WTC11 (cell line): ENCODE results near the gene SLC2A6. TPM values are rescaled to one million over a fixed set of nuclear protein-coding genes. Genes with fewer than 3 reads are reported as not detected.

Source experiments
- ATAC-seq: fragments of 200-7000 bp; cut with Tn5 transposase; 2 replicates; pipeline ENCODE4 v1.10.0; 2021; ENCODE audit warnings: mild to moderate bottlenecking, moderate library complexity
- CTCF ChIA-PET: fragments of 300-600 bp; sonication (Branson Sonifier 250); formaldehyde crosslinking; loops from one replicate; lab custom pipeline; 2021; ENCODE audit warnings: antibody characterized with exemption; lab: Charles Lee
- POLR2A ChIA-PET: fragments of 350-600 bp; sonication (Branson Sonifier 250); formaldehyde crosslinking; loops from one replicate; lab custom pipeline; 2021; ENCODE audit warnings: antibody characterized with exemption; lab: Charles Lee
- DNase-seq: peaks from one replicate; pipeline ENCODE4 v3.0.0; 2021; ENCODE audit warnings: low spot score
- H3K27ac Mint-ChIP-seq: 2 replicates; pipeline ENCODE4 v1.8.0; 2021; ENCODE audit warnings: mixed read lengths
- H3K27me3 Mint-ChIP-seq: 2 replicates; pipeline ENCODE4 v1.8.0; 2021; ENCODE audit warnings: low read depth, mild to moderate bottlenecking, moderate library complexity, mixed read lengths
- H3K36me3 Mint-ChIP-seq: 2 replicates; pipeline ENCODE4 v1.8.0; 2021; ENCODE audit warnings: mixed read lengths
- H3K4me1 Mint-ChIP-seq: 2 replicates; pipeline ENCODE4 v1.8.0; 2022; ENCODE audit warnings: mixed read lengths
- H3K4me3 Mint-ChIP-seq: 2 replicates; pipeline ENCODE4 v1.8.0; 2021; ENCODE audit warnings: mild to moderate bottlenecking, moderate library complexity, mixed read lengths
- H3K9me3 Mint-ChIP-seq: 2 replicates; pipeline ENCODE4 v1.8.0; 2021; ENCODE audit warnings: mixed read lengths
- ATF6 ChIP-seq: sonication (generic); formaldehyde crosslinking; IDR thresholded peaks from 2 replicates; pipeline ENCODE4 v1.8.1; 2023; ENCODE audit warnings: mild to moderate bottlenecking, missing genetic modification reagents
- CREB1 ChIP-seq: sonication (generic); formaldehyde crosslinking; IDR thresholded peaks from 2 replicates; pipeline ENCODE4 v1.8.0; 2023; ENCODE audit warnings: mild to moderate bottlenecking, missing genetic modification reagents
- CREM ChIP-seq: sonication (generic); formaldehyde crosslinking; IDR thresholded peaks from 2 replicates; pipeline ENCODE4 v1.8.1; 2022; ENCODE audit warnings: mild to moderate bottlenecking, missing genetic modification reagents, moderate library complexity
- ESRRA ChIP-seq: sonication (generic); formaldehyde crosslinking; IDR thresholded peaks from 2 replicates; pipeline ENCODE4 v1.8.1; 2022; ENCODE audit warnings: mild to moderate bottlenecking, missing genetic modification reagents, borderline replicate concordance
- FOXK1 ChIP-seq: sonication (generic); formaldehyde crosslinking; IDR thresholded peaks from 2 replicates; pipeline ENCODE4 v1.8.0; 2022; ENCODE audit warnings: mild to moderate bottlenecking, moderate library complexity, missing genetic modification reagents
- GTF2I ChIP-seq: fragments of 250-450 bp; sonication (Bioruptor Pico); conservative IDR thresholded peaks from 2 replicates; pipeline ENCODE4 v1.4.0; 2021; ENCODE audit warnings: mild to moderate bottlenecking
- JAZF1 ChIP-seq: fragments of 250-450 bp; sonication (Bioruptor Pico); IDR thresholded peaks from 2 replicates; pipeline ENCODE4 v1.9.0; 2021; ENCODE audit warnings: moderate library complexity, mild to moderate bottlenecking, inconsistent platforms
- KAT7 ChIP-seq: sonication (generic); formaldehyde crosslinking; IDR thresholded peaks from 2 replicates; pipeline ENCODE4 v1.8.1; 2023; ENCODE audit warnings: missing genetic modification reagents, mild to moderate bottlenecking, borderline replicate concordance
- MAX ChIP-seq: sonication (generic); formaldehyde crosslinking; IDR thresholded peaks from 2 replicates; pipeline ENCODE4 v1.8.0; 2022; ENCODE audit warnings: mild to moderate bottlenecking, missing genetic modification reagents
- NR2C2 ChIP-seq: sonication (generic); formaldehyde crosslinking; IDR thresholded peaks from 2 replicates; pipeline ENCODE4 v1.8.0; 2022; ENCODE audit warnings: mild to moderate bottlenecking, missing genetic modification reagents
- OVOL2 ChIP-seq: fragments of 250-450 bp; sonication (Bioruptor Pico); IDR thresholded peaks from 2 replicates; pipeline ENCODE4 v1.9.0; 2021; ENCODE audit warnings: mild to moderate bottlenecking, borderline replicate concordance
- ZNF121 ChIP-seq: sonication (generic); formaldehyde crosslinking; IDR thresholded peaks from 2 replicates; pipeline ENCODE4 v1.8.0; 2023; ENCODE audit warnings: missing genetic modification reagents
- ZNF425 ChIP-seq: fragments of 250-450 bp; sonication (Bioruptor Pico); conservative IDR thresholded peaks from 2 replicates; pipeline ENCODE4 v1.9.0; 2021; ENCODE audit warnings: mild to moderate bottlenecking
- total RNA-seq: library from RNA; stranded (reverse); gene quantifications from 3 replicates; pipeline ENCODE4 v1.2.3, GENCODE V29; 2021
- TF ChIP-seq, protein P1 (sequence below): sonication (generic); formaldehyde crosslinking; IDR thresholded peaks from 2 replicates; pipeline ENCODE4 v1.8.1; 2023; ENCODE audit warnings: mild to moderate bottlenecking, missing genetic modification reagents, moderate library complexity
- TF ChIP-seq, protein P2 (sequence below): sonication (generic); formaldehyde crosslinking; IDR thresholded peaks from 2 replicates; pipeline ENCODE4 v1.8.1; 2023; ENCODE audit warnings: mild to moderate bottlenecking, missing genetic modification reagents
- TF ChIP-seq, protein P3 (sequence below): fragments of 250-450 bp; sonication (Bioruptor Pico); IDR thresholded peaks from 2 replicates; pipeline ENCODE4 v1.9.0; 2021; ENCODE audit warnings: mild to moderate bottlenecking
- TF ChIP-seq, protein P4 (sequence below): sonication (generic); formaldehyde crosslinking; IDR thresholded peaks from 2 replicates; pipeline ENCODE4 v1.8.0; 2023; ENCODE audit warnings: missing genetic modification reagents

The SLC2A6 gene
- total RNA-seq, 1 experiment from 2014 or later = 16.6 TPM

GRCh38 chr9:133465984-133466383 is 12.9 kb downstream of the SLC2A6 start:
- Mint-ChIP-seq H3K36me3 (peaks cover 4% of the 10 kb centered on the region; the same call in 1 of the 2 replicates), H3K4me3 (no peak overlapping the region), H3K27ac (no peak overlapping the region), H3K27me3 (no peaks in the 10 kb centered on the region), H3K9me3 (no peaks in the 10 kb centered on the region), H3K4me1 (peaks cover 16% of the 10 kb centered on the region)
- ATAC-seq (no peak), DNase-seq (no peak)
- POLR2A ChIA-PET = no interaction called here
- TF ChIP-seq, protein P1, sequence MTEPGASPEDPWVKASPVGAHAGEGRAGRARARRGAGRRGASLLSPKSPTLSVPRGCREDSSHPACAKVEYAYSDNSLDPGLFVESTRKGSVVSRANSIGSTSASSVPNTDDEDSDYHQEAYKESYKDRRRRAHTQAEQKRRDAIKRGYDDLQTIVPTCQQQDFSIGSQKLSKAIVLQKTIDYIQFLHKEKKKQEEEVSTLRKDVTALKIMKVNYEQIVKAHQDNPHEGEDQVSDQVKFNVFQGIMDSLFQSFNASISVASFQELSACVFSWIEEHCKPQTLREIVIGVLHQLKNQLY (CRISPR knock-in tag) = no peak
- TF ChIP-seq JAZF1 (CRISPR knock-in tag) (no peak), ZNF121 (CRISPR knock-in tag) (no peak), MAX (CRISPR knock-in tag) (no peak), CREM (CRISPR knock-in tag) (no peak), ATF6 (CRISPR knock-in tag) (no peak), GTF2I (CRISPR knock-in tag) (no peak), KAT7 (CRISPR knock-in tag) (no peak), NR2C2 (no peak), FOXK1 (CRISPR knock-in tag) (no peak), ZNF425 (CRISPR knock-in tag) (no peak)
- TF ChIP-seq, protein P2, sequence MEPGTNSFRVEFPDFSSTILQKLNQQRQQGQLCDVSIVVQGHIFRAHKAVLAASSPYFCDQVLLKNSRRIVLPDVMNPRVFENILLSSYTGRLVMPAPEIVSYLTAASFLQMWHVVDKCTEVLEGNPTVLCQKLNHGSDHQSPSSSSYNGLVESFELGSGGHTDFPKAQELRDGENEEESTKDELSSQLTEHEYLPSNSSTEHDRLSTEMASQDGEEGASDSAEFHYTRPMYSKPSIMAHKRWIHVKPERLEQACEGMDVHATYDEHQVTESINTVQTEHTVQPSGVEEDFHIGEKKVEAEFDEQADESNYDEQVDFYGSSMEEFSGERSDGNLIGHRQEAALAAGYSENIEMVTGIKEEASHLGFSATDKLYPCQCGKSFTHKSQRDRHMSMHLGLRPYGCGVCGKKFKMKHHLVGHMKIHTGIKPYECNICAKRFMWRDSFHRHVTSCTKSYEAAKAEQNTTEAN (CRISPR knock-in tag) = no peak
- CTCF ChIA-PET = interaction anchor here (1.3 kb wide), 1 partner anchor 21 kb away, joined by 4 read pairs; no protein-coding TSS in a partner anchor

DNA sequence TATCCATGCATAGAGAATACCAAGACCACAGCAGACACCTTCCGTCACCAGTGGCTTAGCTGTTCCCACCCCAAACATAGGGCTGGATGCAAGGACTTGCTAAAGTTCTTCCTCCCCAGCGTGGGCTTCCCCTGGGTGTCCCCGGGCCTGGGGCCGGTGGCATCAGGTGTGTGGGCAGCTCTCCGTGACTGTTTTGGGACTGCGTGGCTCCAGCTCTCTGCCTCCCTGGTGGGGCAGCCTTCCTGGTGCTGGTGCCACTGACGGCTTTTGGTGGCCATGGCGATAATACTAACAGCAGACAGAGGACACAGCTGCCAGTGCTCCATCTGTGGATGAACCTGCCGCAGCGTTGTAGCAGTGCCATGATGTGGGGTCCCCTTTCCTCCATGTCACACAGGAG is 14.3 kb downstream of the SLC2A6 start:
- Mint-ChIP-seq H3K4me3 (no peak overlapping the region), H3K9me3 (no peaks in the 10 kb centered on the region), H3K27ac (no peak overlapping the region), H3K36me3 (peaks cover 4% of the 10 kb centered on the region; the same call in 1 of the 2 replicates), H3K4me1 (peaks cover 20% of the 10 kb centered on the region), H3K27me3 (no peaks in the 10 kb centered on the region)
- no peak for TF ChIP-seq OVOL2 (CRISPR knock-in tag)
- TF ChIP-seq ESRRA (CRISPR knock-in tag) = no peak
- no peak for TF ChIP-seq CREB1
- TF ChIP-seq, protein P3, sequence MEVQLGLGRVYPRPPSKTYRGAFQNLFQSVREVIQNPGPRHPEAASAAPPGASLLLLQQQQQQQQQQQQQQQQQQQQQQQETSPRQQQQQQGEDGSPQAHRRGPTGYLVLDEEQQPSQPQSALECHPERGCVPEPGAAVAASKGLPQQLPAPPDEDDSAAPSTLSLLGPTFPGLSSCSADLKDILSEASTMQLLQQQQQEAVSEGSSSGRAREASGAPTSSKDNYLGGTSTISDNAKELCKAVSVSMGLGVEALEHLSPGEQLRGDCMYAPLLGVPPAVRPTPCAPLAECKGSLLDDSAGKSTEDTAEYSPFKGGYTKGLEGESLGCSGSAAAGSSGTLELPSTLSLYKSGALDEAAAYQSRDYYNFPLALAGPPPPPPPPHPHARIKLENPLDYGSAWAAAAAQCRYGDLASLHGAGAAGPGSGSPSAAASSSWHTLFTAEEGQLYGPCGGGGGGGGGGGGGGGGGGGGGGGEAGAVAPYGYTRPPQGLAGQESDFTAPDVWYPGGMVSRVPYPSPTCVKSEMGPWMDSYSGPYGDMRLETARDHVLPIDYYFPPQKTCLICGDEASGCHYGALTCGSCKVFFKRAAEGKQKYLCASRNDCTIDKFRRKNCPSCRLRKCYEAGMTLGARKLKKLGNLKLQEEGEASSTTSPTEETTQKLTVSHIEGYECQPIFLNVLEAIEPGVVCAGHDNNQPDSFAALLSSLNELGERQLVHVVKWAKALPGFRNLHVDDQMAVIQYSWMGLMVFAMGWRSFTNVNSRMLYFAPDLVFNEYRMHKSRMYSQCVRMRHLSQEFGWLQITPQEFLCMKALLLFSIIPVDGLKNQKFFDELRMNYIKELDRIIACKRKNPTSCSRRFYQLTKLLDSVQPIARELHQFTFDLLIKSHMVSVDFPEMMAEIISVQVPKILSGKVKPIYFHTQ (CRISPR knock-in tag) = no peak
- TF ChIP-seq, protein P4, sequence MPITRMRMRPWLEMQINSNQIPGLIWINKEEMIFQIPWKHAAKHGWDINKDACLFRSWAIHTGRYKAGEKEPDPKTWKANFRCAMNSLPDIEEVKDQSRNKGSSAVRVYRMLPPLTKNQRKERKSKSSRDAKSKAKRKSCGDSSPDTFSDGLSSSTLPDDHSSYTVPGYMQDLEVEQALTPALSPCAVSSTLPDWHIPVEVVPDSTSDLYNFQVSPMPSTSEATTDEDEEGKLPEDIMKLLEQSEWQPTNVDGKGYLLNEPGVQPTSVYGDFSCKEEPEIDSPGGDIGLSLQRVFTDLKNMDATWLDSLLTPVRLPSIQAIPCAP (CRISPR knock-in tag) = no peak
- DNase-seq (no peak), ATAC-seq (no peak)
- CTCF ChIA-PET = interaction anchor here (0.6 to 3.3 kb wide), 3 partner anchors 14 to 87 kb away, joined by 3 to 25 read pairs (median 17); partner anchors contain the start of gene SLC2A6
- POLR2A ChIA-PET = no interaction called here
